Measurements from ENCODE around the gene PPP1R3C.

PPP1R3C gene

DNA sequence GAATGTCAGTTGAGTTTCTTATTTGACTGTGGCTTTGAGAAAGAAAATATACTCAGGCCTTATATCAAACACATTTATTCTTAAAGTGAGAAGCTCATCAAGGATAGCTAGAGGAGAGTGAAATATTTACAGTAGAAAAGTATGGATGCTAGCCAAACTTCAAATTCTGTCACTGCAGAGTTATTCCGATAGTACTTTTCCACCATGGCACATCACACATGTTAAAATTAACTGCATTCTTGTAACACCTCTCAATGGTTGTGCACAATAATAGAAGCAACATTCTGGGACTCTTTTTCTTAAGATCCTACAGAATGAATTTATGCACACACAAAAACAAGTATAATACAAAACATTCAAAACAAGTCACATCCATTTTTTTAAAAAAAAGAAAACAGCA, 4.5 kb downstream of the PPP1R3C start:
- DNase-seq = no peak

DNA sequence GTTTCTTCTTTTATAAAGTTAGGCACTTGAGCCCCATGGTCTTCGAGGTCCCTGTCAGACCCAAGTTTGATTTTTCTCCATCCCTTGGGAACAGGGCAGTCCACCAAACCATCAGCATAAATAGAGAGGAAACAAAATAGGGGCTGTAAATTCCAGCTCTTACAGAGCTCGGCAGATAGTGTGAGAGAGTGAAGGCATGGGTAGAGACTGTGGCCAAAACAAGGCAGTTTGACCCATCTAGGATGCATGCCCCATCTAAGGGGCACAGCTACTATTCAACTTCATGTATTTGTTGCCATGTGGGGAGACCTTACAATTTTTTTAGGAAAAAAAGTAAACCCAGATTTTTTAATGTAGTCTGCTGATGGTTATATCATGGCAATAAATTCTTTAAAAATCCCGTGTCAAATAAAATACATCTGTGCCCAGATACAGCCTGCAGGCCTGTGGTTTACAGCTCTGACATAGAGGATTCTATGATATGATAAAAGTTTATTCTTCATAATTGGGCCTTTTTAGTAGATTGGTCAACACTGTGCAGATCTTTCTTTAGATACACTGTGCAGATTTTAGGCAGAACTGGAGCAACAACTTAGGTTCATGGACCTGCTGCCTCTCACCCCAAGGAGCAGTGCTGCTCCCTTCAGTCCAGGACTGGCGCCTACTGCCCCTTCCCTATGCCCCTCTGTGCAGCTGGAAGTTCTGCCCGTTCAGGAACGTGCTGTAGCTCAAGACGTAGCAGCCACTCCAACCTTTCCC, 5.3 kb downstream of the PPP1R3C start:
- DNase-seq = no peak

DNA sequence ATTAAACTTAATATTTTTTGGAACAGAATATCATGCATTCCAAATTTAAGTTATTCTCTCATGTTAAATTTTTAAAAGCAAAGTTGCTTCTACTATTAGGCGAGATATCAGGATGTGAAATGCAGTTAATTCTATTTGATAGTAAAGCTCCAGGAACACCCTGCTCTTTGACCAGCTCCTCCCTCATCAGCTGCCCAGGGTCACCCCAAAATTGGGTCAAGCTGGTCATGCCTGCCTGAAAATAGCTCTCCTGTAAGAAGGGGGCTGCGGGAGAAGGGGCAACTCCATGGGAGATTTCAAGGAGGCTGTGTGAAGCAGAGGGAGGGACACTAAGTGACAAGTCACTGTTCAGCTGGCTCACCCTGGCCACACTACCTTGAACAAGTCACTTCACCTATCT, 5.9 kb downstream of the PPP1R3C start:
- no peak for DNase-seq

DNA sequence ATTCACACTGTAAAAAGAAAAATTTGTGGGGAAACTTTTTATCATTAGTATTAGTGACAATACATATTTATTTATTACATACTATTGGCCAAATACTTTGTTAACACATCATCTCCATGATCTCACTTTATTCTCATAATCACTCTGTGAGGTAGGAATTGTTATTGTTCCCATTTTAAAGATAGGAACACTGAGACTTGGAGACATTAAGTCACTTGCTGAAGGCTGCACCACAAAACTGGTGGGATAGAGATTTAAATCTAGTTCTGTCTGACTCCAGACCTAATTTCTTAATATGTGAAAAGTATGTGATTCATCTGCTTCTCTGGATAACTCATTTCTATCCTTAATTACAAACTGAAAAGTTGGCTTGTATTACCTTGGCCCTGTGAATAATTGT, 8.2 kb downstream of the PPP1R3C start:
- no peak for DNase-seq

DNA sequence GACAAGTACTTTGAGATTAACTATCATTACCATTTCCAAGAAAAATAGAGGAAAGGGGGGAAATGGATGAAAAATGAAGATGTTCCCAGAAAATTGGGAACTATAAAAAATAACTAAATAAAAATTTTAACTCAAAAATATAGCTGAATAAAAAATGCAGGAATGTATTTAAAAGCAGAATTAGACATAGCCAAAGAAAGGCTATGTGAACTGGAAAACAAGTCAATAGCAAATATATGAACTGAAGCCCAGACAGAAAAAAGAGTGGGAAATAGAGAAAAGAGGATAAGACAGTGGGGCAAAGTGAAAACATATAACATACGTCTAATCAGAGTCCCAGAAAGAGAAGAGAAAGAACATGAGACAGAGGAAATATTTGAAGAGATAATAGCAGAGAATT, 10.3 kb downstream of the PPP1R3C start:
- no peak for DNase-seq

DNA sequence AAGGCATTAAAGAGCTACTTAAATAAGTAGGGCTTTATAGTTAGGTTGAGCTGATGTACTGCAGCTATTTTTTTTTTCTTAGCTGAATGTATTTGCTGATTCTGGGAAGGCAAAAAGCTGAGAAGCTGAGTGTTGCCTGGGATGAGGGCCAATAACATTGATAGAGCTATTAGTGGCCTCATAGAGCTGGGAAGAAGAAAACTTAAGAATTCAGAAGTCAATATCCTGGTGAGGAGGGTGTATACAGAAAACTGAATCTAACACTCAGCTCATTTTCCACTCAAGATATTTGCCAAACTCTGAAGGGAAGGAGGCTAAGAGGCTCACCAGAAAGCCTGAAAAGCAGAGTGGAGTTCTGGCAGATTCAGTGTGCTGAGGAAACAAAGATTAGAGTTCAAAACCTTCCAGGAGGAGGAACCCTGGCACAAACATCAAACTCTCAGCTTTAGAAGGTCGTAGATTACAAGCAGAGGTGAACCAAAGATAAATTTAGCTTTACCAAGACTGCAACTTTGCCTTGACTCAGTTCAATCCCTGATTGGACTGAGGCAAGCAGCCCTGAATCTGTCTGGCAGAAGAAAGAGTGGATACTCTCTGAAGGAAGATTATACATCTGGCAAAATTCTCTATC, 11.3 kb downstream of the PPP1R3C start:
- no peak for DNase-seq

DNA sequence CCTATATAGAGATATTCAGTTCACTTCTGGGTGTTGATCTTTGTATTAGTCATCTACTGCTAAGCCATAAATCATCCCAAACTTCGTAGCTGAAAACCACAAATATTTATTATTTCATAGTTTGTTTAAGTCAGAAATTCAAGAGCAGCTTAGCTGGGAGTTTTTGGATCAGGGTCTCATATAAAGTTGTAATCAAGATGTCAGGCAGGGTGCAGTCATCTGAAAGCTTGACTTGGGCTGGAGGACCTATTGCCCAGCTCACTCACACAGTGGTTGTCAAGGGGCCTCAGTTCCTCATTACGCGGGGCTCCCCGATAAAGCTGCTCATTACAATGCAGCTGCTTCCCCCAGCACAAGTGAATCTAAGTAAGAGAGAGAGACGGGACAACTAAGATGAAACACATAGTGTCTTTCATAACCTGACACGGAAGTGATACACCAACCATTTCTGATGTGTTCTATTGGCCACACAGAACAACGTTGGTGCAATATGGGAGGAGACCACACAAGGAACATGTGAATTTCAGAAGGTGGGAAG, 15.7 kb downstream of the PPP1R3C start:
- no peak for DNase-seq

DNA sequence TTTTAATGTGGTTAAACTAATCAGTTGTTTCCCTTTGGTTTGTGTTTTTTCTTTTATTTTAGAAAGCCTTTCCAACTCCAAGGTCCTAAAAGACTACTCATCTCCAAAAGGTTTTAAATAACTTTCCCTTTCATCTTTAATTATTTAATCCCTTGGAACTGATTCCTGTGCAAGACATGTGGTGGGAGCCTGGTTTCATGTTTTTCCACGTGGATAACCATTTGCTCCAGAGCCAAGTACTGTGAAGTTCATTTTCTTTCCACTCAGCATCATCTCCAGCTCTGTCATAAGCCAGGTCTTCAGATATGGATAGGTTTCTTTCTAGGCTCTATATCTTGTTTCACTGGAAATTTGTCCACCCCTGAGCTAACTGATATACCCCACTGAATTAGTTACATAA, 16.7 kb downstream of the PPP1R3C start:
- DNase-seq = no peak

DNA sequence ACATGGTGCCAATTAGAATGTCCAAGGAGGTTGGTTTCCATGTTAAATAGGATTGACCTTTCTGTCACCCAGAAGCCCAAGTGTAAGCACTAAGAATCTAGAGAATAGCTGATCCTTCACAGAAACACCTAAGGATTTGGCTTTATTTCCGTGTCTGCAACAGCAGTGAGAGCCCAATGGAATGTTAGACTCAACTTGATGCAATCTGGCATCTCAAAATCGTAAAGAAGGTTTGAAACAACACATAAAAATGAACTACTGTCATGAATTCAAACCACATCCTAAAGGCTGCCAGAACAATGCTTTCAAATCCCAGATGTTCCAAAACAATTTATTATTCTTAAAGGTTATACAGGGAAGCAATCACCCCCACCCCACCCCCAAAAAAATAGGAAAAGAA, 18.6 kb downstream of the PPP1R3C start:
- no peak for DNase-seq

DNA sequence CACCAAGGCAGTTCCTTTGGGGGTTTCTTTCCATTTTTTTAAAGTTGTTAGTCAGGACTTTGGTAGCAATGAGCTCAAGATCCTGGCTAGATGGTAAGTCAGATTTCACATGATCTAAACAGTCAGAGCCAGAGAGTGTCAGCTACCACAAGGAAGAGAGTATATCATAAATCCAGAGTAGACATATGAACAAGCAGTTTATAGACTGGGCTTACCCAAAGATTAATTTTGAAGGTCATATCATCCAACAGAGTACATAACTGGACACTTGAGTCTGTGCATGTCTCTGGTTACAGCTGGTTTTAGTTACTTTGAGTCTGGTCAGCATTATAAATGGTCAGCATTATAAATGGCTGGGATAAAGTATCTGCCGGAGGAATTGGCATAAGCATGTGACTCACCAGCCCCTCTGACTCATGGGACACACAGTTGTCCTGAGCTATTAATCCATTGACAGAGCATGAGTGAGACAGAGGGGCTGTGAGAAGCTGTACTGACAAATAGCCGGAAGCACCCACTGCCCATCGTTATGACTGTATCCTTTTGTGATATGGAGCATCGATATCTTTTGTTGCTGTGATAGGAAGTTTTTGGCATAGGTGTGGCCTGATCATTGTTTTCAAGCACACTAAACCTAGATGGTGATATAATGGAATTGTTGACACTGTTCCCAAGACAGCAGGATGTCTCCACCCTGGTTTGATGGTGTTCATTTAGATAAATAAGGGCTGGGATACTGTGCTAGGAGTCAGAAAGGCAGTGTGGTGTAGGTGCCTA, 19.3 kb downstream of the PPP1R3C start:
- no peak for DNase-seq

DNA sequence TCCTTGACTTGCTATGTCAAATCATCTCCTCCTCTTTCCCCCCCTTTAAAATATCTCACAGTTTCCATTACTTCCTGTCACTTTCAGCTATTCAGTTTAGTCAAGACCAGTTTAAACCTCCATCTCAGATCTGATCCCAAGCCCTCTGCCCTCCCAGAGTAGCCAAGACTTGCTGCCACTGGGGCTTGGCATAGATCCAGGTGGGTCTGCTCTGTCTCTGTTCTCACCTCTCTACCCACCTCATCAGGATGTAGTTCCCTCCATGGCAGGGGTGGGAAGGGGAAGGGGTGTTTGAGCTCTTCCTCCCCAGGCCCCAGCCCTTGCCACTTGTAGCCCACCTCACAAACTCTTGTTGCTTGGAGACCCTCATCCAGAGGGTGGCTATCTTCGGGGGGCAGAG, 22.0 kb downstream of the PPP1R3C start:
- DNase-seq = no peak

DNA sequence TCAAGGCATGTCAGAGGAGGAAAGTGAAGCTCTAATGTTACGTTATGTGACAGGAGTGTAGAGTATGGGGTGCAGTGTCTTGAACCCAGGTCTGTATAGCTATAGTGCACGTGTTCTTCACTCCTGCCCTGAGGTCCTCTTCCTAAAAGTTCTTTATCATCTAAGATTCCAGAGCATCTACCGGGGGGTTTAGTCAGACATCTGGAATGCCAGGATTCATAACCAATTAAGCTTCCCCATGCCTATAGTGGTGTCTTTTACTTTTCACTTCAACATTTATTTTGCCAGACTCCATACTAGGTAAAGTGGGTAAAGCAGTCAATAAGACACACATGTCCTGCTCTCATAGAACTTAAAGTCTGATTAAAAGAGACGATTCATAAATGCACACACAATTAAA, 22.4 kb downstream of the PPP1R3C start:
- no peak for DNase-seq

DNA sequence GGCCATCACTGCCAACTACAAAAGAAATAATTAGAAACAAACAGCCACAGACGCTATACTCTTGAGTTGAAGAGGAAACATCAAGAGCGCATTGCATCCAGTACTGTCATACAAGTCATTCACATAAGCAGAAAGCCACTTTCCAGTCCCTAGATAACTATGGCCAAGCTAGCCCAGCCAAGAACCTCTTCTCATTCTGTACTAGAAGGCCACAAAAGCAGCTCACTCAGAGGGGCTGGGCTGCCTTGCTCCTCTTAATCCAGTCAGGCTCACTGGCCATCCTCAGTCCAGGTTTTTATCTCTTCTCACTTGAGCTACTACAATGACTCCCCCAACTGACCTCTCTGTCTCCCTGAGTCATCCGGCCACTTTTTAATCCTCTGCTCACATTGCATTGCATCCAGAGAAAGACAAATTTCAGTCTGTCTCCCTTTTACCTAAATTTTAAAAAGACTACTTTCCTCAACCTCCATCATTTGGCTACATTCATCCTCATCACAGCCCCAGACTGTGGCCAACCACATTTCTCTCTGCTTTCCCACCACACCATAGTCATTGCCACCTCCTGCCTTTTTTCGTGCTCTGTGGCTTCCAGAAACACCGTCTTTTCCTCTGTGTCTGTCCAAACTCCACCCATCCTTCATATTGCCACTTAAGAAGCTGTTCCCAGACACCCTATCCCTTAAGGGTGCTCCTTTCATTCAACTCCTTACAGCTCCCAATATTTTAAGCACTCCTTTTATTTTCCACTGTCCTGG, 25.0 kb downstream of the PPP1R3C start:
- no peak for DNase-seq

DNA sequence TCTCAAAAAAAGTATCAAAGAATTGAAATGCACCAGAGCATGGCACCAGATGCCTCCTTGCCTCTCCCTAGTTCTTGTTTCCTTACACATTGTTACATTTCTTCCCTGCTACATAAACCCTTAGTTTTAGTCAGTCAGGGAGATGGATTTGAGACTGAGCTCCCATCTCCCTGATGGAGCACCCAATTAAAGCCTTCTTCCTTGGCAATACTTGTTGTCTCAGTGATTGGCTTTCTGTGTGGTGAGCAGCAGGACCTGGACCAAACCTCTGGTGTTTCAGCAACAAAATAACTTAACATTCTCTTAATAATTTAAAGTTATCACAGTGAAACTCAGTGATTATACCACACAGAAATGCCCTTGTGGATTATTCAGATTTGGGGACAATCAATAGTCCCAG, 26.9 kb downstream of the PPP1R3C start:
- no peak for DNase-seq

DNA sequence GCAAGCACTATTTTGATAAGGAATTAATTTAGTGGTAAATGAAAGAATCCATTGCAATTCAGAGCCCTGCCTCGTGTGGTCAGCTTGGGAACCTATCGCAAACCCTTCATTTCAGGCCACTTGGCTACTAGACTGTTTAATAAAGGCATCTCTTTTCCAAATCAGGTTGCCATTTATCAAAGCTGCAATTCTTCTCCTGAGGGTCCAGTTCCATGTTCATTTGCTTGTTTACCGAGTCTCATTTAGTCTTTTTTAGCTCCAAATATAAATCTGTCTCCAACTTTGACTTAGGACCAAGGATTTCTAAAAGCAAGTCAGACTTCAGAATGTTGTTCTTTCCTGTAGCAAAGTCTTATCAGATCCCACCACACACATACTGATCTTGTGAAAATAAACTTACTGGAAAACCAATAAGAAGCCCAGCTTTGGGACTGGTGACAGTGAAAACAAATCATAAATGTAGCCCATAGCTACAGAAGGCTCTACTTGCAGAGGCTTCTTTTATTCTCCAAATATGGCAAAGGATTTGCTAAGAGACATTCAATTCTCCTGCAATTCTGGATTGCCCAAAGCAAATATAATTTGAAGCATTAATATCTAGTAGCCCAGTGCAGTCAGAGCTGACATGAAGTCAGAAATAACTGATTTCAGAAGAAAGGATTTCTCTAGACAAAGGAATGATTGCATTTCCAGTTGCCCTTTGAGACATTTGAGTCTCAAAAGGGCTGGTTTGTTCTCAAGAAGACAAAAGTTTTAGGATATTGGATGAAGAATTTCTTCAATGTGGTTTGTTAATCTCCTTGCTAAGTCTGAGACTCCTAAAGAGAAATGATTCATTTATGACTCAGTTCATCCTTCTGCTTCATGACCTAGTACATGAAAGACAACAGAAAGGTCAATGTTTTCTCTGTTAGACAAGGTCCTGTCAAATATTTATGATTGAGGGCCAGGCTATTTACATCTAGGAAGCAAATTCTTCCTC, 28.0 kb downstream of the PPP1R3C start:
- DNase-seq = no peak

DNA sequence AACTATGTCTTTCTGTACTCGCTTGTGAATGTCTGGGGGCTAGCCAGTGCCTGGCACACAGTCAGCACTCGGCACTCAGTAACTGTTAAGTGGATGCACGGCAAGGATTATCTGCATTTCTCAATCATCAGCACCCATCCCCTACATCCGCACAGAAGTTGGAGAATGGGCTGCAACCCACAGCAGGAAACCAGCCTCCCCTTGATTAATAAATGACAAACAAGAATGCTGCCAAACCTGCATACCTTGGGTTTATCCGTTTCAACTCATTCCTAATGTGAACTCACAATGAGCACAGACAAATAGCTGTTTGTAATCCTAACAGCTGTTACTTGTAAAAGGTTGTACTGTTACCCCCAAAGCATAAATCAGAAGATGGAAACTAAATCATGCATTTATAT, 28.9 kb downstream of the PPP1R3C start:
- DNase-seq = no peak

DNA sequence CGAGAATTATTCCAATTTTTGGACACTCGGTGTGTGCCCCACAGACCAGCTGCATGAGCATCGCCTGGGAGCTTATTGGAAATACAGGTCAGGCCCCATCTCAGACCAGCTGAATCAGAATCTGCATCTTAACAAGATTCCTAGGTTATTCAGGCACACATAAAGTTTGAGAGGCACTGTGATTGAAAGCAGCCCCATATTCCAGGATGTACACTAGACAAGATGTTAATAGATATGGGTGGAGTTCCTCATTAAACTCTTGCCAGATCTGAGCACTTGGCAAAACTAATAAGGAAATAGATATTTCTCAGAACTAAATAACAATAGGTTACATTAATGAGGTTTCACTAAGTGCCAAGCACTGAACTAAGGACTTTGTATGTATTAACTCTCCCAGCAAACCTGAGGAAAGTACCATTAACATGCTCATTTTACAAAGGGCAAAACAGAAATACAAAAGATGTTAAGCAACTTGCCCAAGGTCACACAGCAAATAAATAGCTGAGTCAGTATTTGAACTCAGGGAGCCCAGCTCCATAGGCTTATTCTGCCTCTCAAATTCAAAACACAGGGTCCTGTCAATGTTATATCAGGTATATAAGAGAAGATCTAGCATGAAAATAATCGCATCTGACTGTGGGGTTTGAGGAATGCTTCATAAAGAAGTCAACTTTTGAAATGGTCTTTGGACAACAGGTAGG, 29.9 kb downstream of the PPP1R3C start:
- DNase-seq = no peak

DNA sequence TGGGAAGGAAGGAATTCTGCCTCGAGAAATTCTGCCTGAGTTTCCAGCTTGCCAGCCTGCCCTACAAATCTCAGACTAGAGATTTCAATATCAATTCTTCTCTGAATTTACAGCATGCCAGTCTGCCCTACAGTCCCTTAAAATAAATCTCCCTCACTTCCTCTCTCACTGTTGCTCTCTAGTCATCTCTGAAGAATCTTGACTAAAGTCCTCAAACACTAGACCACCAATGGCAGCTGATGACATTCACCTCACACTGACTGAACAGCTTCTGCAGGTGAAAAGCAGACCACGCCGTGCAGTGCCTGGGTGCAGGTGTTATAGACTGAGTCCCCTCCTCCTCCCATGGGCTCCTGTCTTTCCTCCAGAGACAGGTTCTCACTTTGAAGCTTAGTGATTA, 30.4 kb downstream of the PPP1R3C start:
- no peak for DNase-seq

DNA sequence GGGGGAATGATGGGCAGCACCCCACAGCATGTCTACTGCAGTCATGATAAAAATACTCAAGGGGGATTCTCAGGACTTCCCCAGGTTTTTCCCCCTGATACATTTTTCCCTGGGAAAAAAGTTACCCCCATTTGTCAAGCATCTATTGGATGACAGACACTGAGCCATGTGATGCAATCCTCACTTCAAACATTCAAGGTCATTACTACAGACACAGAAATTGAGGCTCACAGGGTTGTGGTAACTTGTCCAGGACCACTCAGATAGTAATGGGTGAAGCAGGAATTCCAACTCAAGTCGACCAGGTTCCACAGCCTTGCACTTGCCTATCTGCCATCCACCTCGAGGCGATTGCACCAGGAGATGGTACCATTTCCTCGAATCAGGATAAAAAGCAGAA, 31.7 kb downstream of the PPP1R3C start:
- no peak for DNase-seq

DNA sequence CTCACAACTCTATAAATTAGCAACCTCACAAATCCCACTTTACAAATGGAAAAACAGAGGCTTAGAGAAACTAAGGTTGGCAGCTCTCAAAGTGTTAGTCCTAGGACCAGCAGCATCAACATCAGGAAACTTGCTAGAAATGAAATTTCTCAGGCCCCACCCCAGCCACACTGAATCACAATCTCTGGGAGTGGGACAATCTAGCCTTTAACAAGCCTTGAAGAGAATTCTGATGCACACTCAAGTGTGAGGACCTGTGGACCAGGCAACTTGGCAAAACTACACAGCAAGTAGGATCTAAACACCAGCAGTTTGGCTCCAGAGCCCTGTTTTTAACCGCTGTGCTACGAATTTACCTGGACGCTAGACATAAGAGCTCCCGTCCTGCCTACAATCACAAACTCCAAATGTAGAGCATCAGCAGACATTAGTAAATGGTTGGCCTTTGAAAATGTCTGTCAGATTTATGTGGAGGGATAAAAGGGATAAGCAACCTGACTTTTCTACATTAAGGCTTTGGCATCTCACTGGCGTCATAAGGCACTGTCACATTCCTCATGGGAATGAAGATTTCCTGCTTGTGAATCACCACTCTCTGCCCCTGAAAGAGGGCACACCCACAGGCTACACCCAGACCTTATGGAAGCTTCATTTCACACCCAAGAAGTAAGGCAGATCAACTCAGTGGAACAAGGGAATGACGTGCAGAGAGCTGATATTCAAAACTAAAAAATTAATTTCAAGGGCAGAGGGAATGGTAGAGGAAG, 34.5 kb downstream of the PPP1R3C start:
- DNase-seq = no peak

All from CD4-positive, alpha-beta T cell treated with Interferon gamma for 1 hour (primary cell).